HepG2 (cell line): ENCODE results near the gene NPBWR2. TPM values are rescaled to one million over a fixed set of nuclear protein-coding genes. Genes with fewer than 3 reads are reported as not detected.

ENCODE experiments used
- CENPT ChIP-seq: sonication (generic); formaldehyde crosslinking; IDR thresholded peaks from 2 replicates; pipeline ENCODE4 v1.8.0; 2022; ENCODE audit warnings: low read depth, mild to moderate bottlenecking, moderate library complexity, missing genetic modification reagents
- IRX3 ChIP-seq: sonication (generic); formaldehyde crosslinking; IDR thresholded peaks from 2 replicates; pipeline ENCODE4 v1.8.1; 2023; ENCODE audit warnings: mild to moderate bottlenecking, low read depth, missing genetic modification reagents, borderline replicate concordance
- KLF12 ChIP-seq: sonication (generic); formaldehyde crosslinking; IDR thresholded peaks from 2 replicates; pipeline ENCODE4 v1.4.0; 2020; ENCODE audit warnings: missing genetic modification reagents, borderline replicate concordance
- KLF9 ChIP-seq: IDR thresholded peaks from 2 replicates; pipeline ENCODE4 v1.6.1; 2016; ENCODE audit warnings: low read depth
- KMT2B ChIP-seq: IDR thresholded peaks from 2 replicates; pipeline ENCODE4 v1.6.1; 2016; ENCODE audit warnings: missing genetic modification reagents, missing compliant biosample characterization
- NFRKB ChIP-seq: fragments of 450-650 bp; IDR thresholded peaks from 2 replicates; pipeline ENCODE4 v1.6.1; 2017
- REXO4 ChIP-seq: sonication (generic); formaldehyde crosslinking; IDR thresholded peaks from 2 replicates; pipeline ENCODE4 v1.8.0; 2022; ENCODE audit warnings: missing genetic modification reagents, mild to moderate bottlenecking, borderline replicate concordance
- RORA ChIP-seq: sonication (generic); formaldehyde crosslinking; IDR thresholded peaks from 2 replicates; pipeline ENCODE4 v1.5.0; 2020; ENCODE audit warnings: mild to moderate bottlenecking, missing genetic modification reagents, moderate library complexity
- ZMYM4 ChIP-seq: sonication (generic); formaldehyde crosslinking; IDR thresholded peaks from 2 replicates; pipeline ENCODE4 v1.8.1; 2023; ENCODE audit warnings: mild to moderate bottlenecking, missing genetic modification reagents
- ZNF142 ChIP-seq: sonication (generic); formaldehyde crosslinking; IDR thresholded peaks from 2 replicates; pipeline ENCODE4 v1.4.0; 2020; ENCODE audit warnings: missing genetic modification reagents
- ZNF34 ChIP-seq: sonication (generic); formaldehyde crosslinking; IDR thresholded peaks from 2 replicates; pipeline ENCODE4 v1.4.0; 2020; ENCODE audit warnings: mild to moderate bottlenecking, missing genetic modification reagents, borderline replicate concordance
- ZNF484 ChIP-seq: sonication (generic); formaldehyde crosslinking; IDR thresholded peaks from 2 replicates; pipeline ENCODE4 v1.5.1; 2020; ENCODE audit warnings: mild to moderate bottlenecking, low read depth, missing genetic modification reagents, borderline replicate concordance
- ZNF546 ChIP-seq: sonication (generic); formaldehyde crosslinking; conservative IDR thresholded peaks from 2 replicates; pipeline ENCODE4 v1.8.1; 2023; ENCODE audit warnings: mild to moderate bottlenecking, missing genetic modification reagents
- ZNF572 ChIP-seq: sonication (generic); formaldehyde crosslinking; IDR thresholded peaks from 2 replicates; pipeline ENCODE4 v1.5.1; 2020; ENCODE audit warnings: mild to moderate bottlenecking, missing genetic modification reagents
- ZNF607 ChIP-seq: sonication (generic); formaldehyde crosslinking; IDR thresholded peaks from 2 replicates; pipeline ENCODE4 v1.5.1; 2020; ENCODE audit warnings: missing genetic modification reagents, mild to moderate bottlenecking, borderline replicate concordance
- ZNF709 ChIP-seq: sonication (generic); formaldehyde crosslinking; IDR thresholded peaks from 2 replicates; pipeline ENCODE4 v1.5.0; 2020; ENCODE audit warnings: mild to moderate bottlenecking, missing genetic modification reagents
- ZNF761 ChIP-seq: sonication (generic); formaldehyde crosslinking; conservative IDR thresholded peaks from 2 replicates; pipeline ENCODE4 v1.4.0; 2020; ENCODE audit warnings: mild to moderate bottlenecking, missing genetic modification reagents
- polyA plus RNA-seq, 8 experiments: library from polyadenylated mRNA; depleted of rRNA in 3 of 8; stranded (reverse) in 7 of 8; unstranded in 1 of 8; fragments of >200 nt; fragmentation: Illumina TruSeq in 4 of 8; extraction: Trizol in 4 of 8; gene quantifications; 2 replicates each; pipeline versions ENCODE4 v1.2.1 to v1.2.3, GENCODE V29; 2011 to 2016; ENCODE audit warnings: low read depth in 4 of 8, missing spikeins in 1 of 8, mixed read lengths in 1 of 8; ENCODE audit not compliant: insufficient read depth in 1 of 8
- total RNA-seq, 5 experiments: library from RNA; depleted of rRNA; stranded (reverse); fragments of >200 nt; fragmentation: Illumina TruSeq; extraction: Trizol; gene quantifications; 2 replicates each; pipeline ENCODE4 v1.2.3, GENCODE V29; 2016; ENCODE audit warnings: low read depth in 1 of 5
- TF ChIP-seq, protein P1 (sequence below): sonication (generic); formaldehyde crosslinking; IDR thresholded peaks from 2 replicates; pipeline ENCODE4 v1.4.0; 2020; ENCODE audit warnings: missing genetic modification reagents, low read depth, mild to moderate bottlenecking, borderline replicate concordance
- TF ChIP-seq, protein P2 (sequence below): sonication (generic); formaldehyde crosslinking; IDR thresholded peaks from 2 replicates; pipeline ENCODE4 v1.5.0; 2020; ENCODE audit warnings: missing genetic modification reagents
- TF ChIP-seq, protein P3 (sequence below): sonication (generic); formaldehyde crosslinking; IDR thresholded peaks from 2 replicates; pipeline ENCODE4 v1.4.0; 2020; ENCODE audit warnings: missing genetic modification reagents

NPBWR2 gene
- total and polyA plus RNA-seq, 2 of the 13 experiments (the other 11 are each of a cell fraction or from before 2014, with no cell fraction given), result not detected

GRCh38 chr20:64062596-64063388 lies 44.6 kb downstream of the NPBWR2 start, which contains the start of gene TCEA2 (continued):
- TF ChIP-seq CENPT (peak; percentile 94), REXO4 (CRISPR knock-in tag) (peak; percentile 74; the same call in 1 of the 2 replicates), ZNF546 (peak; percentile 76), ZNF607 (peak; percentile 96), KLF12 (peak; percentile 99), ZNF34 (no peak), RORA (CRISPR knock-in tag) (no peak), NFRKB (no peak), ZNF709 (CRISPR knock-in tag) (peak; percentile 98), ZNF572 (peak; percentile 100), ZNF142 (CRISPR knock-in tag) (no peak; the same call in 1 of the 2 replicates), ZNF484 (0 out of 2 replicates have a peak, but pooled peaks have one; percentile 89), ZMYM4 (CRISPR knock-in tag) (peak; percentile 52; the same call in 1 of the 2 replicates), IRX3 (CRISPR knock-in tag) (no peak; the same call in none of the 2 replicates), KLF9 (CRISPR knock-in tag) (peak; percentile 99), KMT2B (CRISPR knock-in tag) (peak; percentile 89), ZNF761 (CRISPR knock-in tag) (peak; percentile 72; the same call in 1 of the 2 replicates)
- TF ChIP-seq, protein P1, sequence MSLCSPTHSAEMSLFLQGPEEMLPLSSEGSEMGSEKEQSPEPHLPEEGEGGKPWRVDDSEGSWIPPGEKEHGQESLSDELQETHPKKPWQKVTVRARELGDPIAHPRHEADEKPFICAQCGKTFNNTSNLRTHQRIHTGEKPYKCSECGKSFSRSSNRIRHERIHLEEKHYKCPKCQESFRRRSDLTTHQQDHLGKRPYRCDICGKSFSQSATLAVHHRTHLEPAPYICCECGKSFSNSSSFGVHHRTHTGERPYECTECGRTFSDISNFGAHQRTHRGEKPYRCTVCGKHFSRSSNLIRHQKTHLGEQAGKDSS, result no peak; the same call in 1 of the 2 replicates
- TF ChIP-seq, protein P2, sequence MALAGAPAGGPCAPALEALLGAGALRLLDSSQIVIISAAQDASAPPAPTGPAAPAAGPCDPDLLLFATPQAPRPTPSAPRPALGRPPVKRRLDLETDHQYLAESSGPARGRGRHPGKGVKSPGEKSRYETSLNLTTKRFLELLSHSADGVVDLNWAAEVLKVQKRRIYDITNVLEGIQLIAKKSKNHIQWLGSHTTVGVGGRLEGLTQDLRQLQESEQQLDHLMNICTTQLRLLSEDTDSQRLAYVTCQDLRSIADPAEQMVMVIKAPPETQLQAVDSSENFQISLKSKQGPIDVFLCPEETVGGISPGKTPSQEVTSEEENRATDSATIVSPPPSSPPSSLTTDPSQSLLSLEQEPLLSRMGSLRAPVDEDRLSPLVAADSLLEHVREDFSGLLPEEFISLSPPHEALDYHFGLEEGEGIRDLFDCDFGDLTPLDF (CRISPR knock-in tag), result peak; percentile 69; the same call in 1 of the 2 replicates
- TF ChIP-seq, protein P3, sequence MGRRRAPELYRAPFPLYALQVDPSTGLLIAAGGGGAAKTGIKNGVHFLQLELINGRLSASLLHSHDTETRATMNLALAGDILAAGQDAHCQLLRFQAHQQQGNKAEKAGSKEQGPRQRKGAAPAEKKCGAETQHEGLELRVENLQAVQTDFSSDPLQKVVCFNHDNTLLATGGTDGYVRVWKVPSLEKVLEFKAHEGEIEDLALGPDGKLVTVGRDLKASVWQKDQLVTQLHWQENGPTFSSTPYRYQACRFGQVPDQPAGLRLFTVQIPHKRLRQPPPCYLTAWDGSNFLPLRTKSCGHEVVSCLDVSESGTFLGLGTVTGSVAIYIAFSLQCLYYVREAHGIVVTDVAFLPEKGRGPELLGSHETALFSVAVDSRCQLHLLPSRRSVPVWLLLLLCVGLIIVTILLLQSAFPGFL (CRISPR knock-in tag), result no peak
